ENCODE data around the gene RHOT1.

RHOT1 gene

DNA sequence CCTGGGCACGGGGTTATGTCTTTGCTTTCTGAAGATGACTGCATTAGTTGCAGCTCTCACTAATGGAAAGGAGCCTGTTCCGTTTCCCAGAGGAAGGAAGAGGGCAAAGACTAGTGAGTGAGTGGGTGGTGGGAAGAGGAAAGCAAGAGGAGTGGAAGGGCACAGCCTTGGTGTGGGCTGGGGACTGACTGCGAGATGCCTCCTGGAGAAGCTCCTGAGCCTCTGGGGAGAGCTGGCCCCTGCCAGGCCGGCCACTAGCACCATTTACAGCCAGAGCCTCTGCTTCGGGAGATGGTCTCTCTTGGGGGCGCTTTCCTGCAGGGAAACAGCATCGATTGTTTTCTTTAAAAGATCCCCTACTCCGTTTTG is 122.5 kb downstream of the RHOT1 start:
- ChIA-PET POLR2A (no interaction called here), CTCF (no interaction called here)
- no peak for DNase-seq (ENCODE audit: extremely low spot score)
- TF ChIP-seq ARNT (IDR thresholded peaks at IDR 0.05), result no peak
- TF ChIP-seq FOXK2 (IDR thresholded peaks at IDR 0.05), result no peak
- TF ChIP-seq HDGF (IDR thresholded peaks at IDR 0.05; ENCODE audit: borderline replicate concordance), result no peak
- TF ChIP-seq SUZ12 (IDR thresholded peaks at IDR 0.05), result no peak
- no peak for TF ChIP-seq ELF4 (IDR thresholded peaks at IDR 0.05)
- TF ChIP-seq BHLHE40 (IDR thresholded peaks at IDR 0.05; ENCODE audit: borderline replicate concordance), result no peak
- TF ChIP-seq CTBP1 (IDR thresholded peaks at IDR 0.05; ENCODE audit: borderline replicate concordance), result no peak
- no peak for TF ChIP-seq SP1 (IDR thresholded peaks at IDR 0.05)
- TF ChIP-seq NFRKB (IDR thresholded peaks at IDR 0.05), result no peak
- no peak for TF ChIP-seq ZNF384 (IDR thresholded peaks at IDR 0.05)
- TF ChIP-seq FOXM1 (IDR thresholded peaks at IDR 0.05; ENCODE audit: borderline replicate concordance), result no peak
- TF ChIP-seq TARDBP (IDR thresholded peaks at IDR 0.05), result no peak
- TF ChIP-seq PKNOX1 (IDR thresholded peaks at IDR 0.05), result no peak
- no peak for TF ChIP-seq L3MBTL2 (conservative IDR thresholded peaks at IDR 0.05)
- TF ChIP-seq LEF1 (IDR thresholded peaks at IDR 0.05; ENCODE audit: borderline replicate concordance), result no peak
- TF ChIP-seq FOXA1 (IDR thresholded peaks at IDR 0.05), result no peak

DNA sequence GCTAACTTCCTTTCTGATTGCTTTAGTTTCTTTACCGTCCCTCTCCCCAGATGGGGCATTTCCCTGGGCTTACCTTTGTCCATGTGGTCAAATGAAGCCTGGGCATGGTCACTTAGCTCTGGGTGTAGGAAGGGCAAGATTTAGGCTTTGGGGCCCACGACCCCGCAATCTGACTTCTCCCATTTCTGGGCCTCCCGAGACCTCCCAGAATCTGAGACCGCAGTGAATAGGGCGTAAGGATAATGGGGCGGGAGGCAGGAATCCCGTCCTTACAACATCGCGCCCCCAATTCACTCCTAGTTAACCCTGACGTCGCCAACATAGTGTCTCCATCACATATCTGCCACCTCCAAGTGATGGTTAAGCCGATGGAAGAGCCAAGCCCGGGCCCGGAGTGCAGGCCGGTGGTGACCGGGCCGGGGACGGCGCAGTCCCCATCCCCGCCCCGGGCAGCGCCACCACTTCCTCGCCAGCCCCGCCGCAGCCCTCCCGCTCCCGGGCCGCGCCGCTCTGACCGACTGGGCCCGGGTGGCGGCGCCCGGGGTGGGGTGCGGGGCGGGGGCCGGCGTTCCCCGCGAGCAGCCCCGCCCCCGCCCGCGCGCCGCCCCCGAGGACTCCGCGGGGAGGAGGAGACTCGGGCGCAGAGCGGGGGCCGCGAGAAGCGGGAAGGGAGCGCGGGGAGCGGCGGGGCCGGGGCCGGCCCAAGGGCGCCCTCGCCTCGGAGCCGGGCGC is 123.1 kb downstream of the RHOT1 start, which contains the start of gene RHBDL3:
RHBDL3 (plus strand) TSS at position 641 of the 732 bp plus-strand sequence. CDS start 358 bp downstream, outside the sequence.
- peak; percentile 35 for DNase-seq (ENCODE audit: extremely low spot score)
- ChIA-PET CTCF (no interaction called here), POLR2A (interaction anchor here (1.4 kb wide), 1 partner anchor 22 kb away, joined by 3 read pairs; no protein-coding TSS in a partner anchor)
- TF ChIP-seq BHLHE40 (IDR thresholded peaks at IDR 0.05; ENCODE audit: borderline replicate concordance), result no peak
- TF ChIP-seq ZNF384 (IDR thresholded peaks at IDR 0.05), result no peak
- TF ChIP-seq CTBP1 (IDR thresholded peaks at IDR 0.05; ENCODE audit: borderline replicate concordance), result no peak
- TF ChIP-seq SUZ12 (IDR thresholded peaks at IDR 0.05), result no peak
- TF ChIP-seq SP1 (IDR thresholded peaks at IDR 0.05), result no peak
- TF ChIP-seq NFRKB (IDR thresholded peaks at IDR 0.05), result no peak
- no peak for TF ChIP-seq TARDBP (IDR thresholded peaks at IDR 0.05)
- no peak for TF ChIP-seq ELF4 (IDR thresholded peaks at IDR 0.05)
- no peak for TF ChIP-seq FOXM1 (IDR thresholded peaks at IDR 0.05; ENCODE audit: borderline replicate concordance)
- no peak for TF ChIP-seq ARNT (IDR thresholded peaks at IDR 0.05)
- TF ChIP-seq FOXA1 (IDR thresholded peaks at IDR 0.05), result no peak
- TF ChIP-seq HDGF (IDR thresholded peaks at IDR 0.05; ENCODE audit: borderline replicate concordance), result no peak
- no peak for TF ChIP-seq L3MBTL2 (conservative IDR thresholded peaks at IDR 0.05)

DNA sequence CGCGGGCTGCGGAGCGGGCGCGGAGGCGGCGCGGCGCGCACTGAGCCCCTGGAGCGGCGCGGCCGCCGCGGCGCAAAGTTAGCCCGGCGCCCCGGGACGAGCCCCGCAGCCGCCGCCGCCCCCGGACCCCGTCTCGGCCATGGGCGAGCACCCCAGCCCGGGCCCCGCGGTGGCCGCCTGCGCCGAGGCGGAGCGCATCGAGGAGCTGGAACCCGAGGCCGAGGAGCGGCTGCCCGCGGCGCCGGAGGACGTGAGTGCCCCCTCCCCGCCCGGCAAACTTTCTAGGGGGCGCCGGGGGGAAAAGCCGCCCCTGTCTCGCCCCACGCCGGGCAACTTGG is 123.7 kb downstream of the RHOT1 start:
- ChIA-PET CTCF (interaction anchor here (0.7 kb wide), 1 partner anchor 13 kb away, joined by 3 read pairs; no protein-coding TSS in a partner anchor), POLR2A (interaction anchor here (1.1 to 1.4 kb wide), 3 partner anchors 14 to 32 kb away, joined by 3 read pairs; no protein-coding TSS in a partner anchor)
- TF ChIP-seq ZNF384 (IDR thresholded peaks at IDR 0.05) (no peak), L3MBTL2 (conservative IDR thresholded peaks at IDR 0.05) (no peak), HDGF (IDR thresholded peaks at IDR 0.05; ENCODE audit: borderline replicate concordance) (no peak), FOXK2 (IDR thresholded peaks at IDR 0.05) (no peak), ARNT (IDR thresholded peaks at IDR 0.05) (no peak), FOXA1 (IDR thresholded peaks at IDR 0.05) (no peak), ELF4 (IDR thresholded peaks at IDR 0.05) (no peak), TARDBP (IDR thresholded peaks at IDR 0.05) (no peak), SUZ12 (IDR thresholded peaks at IDR 0.05) (no peak), FOXM1 (IDR thresholded peaks at IDR 0.05; ENCODE audit: borderline replicate concordance) (no peak), NFRKB (IDR thresholded peaks at IDR 0.05) (no peak), CTBP1 (IDR thresholded peaks at IDR 0.05; ENCODE audit: borderline replicate concordance) (no peak), SP1 (IDR thresholded peaks at IDR 0.05) (no peak)
- no peak for DNase-seq (ENCODE audit: extremely low spot score)

DNA sequence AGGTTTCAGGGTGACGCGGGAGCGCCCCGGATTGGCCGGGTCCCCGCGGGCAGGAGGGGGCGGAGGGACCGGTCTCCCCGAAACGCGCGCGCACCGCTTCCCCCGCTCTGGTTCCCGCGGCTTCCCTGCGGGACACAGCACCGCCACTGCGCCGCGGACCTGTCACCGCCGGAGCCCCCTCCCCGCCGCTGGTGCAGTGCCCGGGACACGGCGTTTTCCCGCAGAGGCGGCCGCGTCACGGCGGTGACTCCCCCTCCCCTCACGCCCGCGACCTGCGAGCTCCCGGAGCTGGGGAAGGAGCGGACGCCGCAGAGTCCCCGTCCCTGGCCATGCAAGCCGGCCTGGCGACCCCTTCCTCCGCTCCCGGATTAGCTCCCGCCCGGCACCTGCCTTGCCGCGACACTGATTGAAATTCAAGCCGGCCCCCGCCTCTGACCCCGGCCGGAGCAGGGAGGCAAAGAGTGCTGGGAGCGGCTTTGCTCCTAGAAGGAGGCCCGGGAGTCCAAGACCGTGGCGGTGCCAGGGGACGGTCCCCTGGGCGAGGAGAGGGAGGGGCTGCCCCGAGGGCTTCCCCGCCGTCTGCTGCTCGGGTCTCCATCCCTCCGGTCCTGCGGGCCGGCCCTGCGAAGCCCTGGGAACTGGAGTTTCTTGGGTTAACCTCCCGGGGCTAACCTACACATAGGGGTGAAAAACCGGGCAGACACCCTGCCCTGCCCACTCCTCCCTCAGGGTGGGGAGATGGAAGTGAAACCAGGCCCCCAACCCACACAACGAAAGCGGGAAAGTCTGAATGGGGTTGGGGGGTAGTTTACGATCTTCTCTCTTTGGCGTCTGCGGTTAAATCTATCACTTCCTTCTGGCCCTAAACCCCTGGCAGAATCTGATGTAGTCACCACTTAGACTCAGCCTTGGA is 124.3 kb downstream of the RHOT1 start:
- CTCF ChIA-PET, result interaction anchor here (0.7 kb wide), 1 partner anchor 12 kb away, joined by 3 read pairs; no protein-coding TSS in a partner anchor
- peak; percentile 18 for DNase-seq (ENCODE audit: extremely low spot score)
- no peak for TF ChIP-seq PKNOX1 (IDR thresholded peaks at IDR 0.05)
- no peak for TF ChIP-seq TARDBP (IDR thresholded peaks at IDR 0.05)
- TF ChIP-seq BHLHE40 (IDR thresholded peaks at IDR 0.05; ENCODE audit: borderline replicate concordance), result no peak
- POLR2A ChIA-PET, result interaction anchor here (1.1 to 1.4 kb wide), 3 partner anchors 14 to 32 kb away, joined by 3 read pairs; no protein-coding TSS in a partner anchor

GRCh38 chr17:32267690-32268205 is 125.4 kb downstream of the RHOT1 start:
- ChIA-PET CTCF (no interaction called here), POLR2A (no interaction called here)
- no peak for DNase-seq (ENCODE audit: extremely low spot score)
- TF ChIP-seq PKNOX1 (IDR thresholded peaks at IDR 0.05) (no peak), FOXA1 (IDR thresholded peaks at IDR 0.05) (no peak), L3MBTL2 (conservative IDR thresholded peaks at IDR 0.05) (no peak), SUZ12 (IDR thresholded peaks at IDR 0.05) (no peak), HDGF (IDR thresholded peaks at IDR 0.05; ENCODE audit: borderline replicate concordance) (no peak), NFRKB (IDR thresholded peaks at IDR 0.05) (no peak), TARDBP (IDR thresholded peaks at IDR 0.05) (no peak), FOXM1 (IDR thresholded peaks at IDR 0.05; ENCODE audit: borderline replicate concordance) (no peak), ARNT (IDR thresholded peaks at IDR 0.05) (no peak), LEF1 (IDR thresholded peaks at IDR 0.05; ENCODE audit: borderline replicate concordance) (no peak), SP1 (IDR thresholded peaks at IDR 0.05) (no peak), CTBP1 (IDR thresholded peaks at IDR 0.05; ENCODE audit: borderline replicate concordance) (no peak), FOXK2 (IDR thresholded peaks at IDR 0.05) (no peak), BHLHE40 (IDR thresholded peaks at IDR 0.05; ENCODE audit: borderline replicate concordance) (no peak)
